GM21367 (cell line): ENCODE data around the gene FAM118A.
"Not testable (repeated sequence)": the region's sequence is repeated elsewhere in the genome, so short reads cannot be mapped to it uniquely, and the experiment has no call there.

Experiments
- ATAC-seq: cut with Tn5 transposase; IDR thresholded peaks from one replicate; pipeline ENCODE4 v1.9.1; 2021; ENCODE audit not compliant: unreplicated experiment

Gene FAM118A

DNA sequence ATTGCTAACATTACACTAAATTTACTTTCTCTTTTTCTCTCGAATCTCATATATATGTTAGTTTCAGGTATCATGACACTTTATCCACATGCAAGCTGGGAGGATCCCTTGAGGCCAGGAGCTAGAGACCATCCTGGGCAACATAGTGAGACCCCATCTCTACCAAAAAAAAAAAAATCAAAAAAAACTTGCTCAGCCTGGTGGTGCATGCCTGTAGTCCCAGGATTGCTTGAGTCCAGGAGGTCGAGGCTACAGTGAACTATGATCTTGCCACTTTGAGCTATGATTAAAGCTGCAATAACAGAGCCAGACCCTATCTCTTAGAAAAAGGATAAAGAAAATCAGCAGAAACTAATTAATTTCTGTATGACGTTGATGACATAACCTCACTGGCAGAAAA lies 28.7 kb upstream of the FAM118A start:
- ATAC-seq: no peak

DNA sequence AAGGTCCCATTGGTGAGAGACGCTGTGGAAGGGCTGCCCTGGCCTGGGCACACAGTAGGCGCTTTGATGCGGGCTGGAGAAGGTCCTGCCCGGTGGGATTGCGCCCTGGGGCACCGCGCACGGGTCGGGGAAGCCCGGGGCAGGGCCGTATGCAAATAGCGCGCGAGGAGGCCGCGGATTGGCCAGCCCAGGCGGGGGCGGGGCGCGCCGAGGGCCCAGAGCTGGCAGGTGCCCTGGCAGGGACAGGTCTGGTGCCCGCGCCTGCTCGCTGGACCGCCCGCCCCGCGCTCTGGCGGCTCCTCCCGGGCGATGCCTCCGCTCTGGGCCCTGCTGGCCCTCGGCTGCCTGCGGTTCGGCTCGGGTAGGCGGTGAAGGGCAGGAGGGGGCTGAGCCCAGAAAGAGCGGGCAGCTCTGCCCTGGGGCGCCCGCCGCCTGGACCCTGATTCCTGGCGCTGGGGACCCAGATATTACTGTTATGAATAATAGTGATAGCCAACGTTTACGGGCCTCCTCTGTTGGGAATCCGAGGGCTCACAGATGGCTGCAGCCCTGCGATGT lies 24.9 kb upstream of the FAM118A start, which contains the start of gene UPK3A:
UPK3A (plus strand) TSS at position 245 of the 558 bp plus-strand sequence; CDS start at position 310, 65 bp downstream.
- no peak for ATAC-seq

DNA sequence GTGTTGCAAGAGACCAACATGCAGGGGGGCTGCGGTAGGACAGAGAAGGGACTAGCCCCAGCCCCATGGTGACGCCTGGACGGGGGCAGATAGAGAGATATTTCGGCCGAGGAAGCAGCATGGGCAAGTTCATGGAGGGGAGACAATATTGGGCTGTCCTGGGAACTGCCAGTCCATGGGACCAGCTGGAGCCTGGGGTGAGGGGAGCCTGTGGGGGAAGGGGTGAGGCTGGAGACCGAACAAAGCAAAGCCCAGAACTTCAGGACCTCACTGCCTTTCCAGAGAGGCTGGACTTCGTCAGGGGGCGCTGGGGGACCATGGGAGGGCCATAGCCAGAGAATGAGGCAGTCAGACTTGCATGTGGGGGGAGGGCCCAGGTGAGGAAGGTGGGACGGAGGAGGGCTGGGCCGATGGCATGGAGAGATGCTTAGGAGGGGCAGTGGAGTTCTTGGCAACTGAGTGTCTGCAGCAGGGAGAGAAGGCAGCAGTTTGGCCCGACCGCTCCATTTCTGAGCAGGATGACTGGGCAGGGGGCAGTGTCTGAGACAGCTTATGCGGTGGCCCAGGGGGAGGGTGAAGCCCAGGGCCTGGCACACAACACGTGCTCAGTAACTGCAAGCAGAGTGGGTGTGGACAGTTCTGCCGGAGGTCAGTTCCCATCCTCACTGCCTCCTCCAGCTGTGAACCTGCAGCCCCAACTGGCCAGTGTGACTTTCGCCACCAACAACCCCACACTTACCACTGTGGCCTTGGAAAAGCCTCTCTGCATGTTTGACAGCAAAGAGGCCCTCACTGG lies 24.3 kb upstream of the FAM118A start:
- ATAC-seq: no peak

- no peak for ATAC-seq
These were observed 22.7 kb upstream of the FAM118A start for GRCh38 chr22:45286854-45287551.

GRCh38 chr22:45290410-45290936 lies 19.3 kb upstream of the FAM118A start:
- no peak for ATAC-seq

- ATAC-seq: no peak
These were observed 18.4 kb upstream of the FAM118A start for GRCh38 chr22:45291061-45291930.

GRCh38 chr22:45291931-45292290 lies 17.8 kb upstream of the FAM118A start:
- ATAC-seq: no peak

- no peak for ATAC-seq
These were observed 16.8 kb upstream of the FAM118A start for GRCh38 chr22:45292731-45293442.

- ATAC-seq: no peak
These were observed 15.7 kb upstream of the FAM118A start for GRCh38 chr22:45294030-45294429.

DNA sequence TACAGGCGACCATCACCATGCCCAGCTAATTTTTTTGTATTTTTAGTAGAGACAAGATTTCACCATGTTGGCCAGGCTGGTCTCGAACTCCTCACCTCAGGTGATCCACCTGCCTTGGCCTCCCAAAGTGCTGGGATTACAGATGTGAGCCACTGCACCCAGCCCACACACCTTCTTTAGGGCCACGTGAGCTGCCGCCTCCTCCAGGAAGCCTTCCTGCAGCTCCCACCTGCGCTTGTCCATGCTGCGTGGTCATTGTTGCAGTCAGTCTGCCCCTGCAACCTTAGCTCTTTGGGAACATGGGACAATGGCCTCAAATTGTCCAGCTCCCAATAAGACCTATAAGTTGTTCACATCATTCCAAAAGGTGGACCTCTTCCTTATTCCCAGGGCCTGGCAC lies 14.7 kb upstream of the FAM118A start:
- ATAC-seq: not testable (repeated sequence)

- no peak for ATAC-seq
These were observed 14.2 kb upstream of the FAM118A start for GRCh38 chr22:45295492-45295891.

- no peak for ATAC-seq
These were observed 13.0 kb upstream of the FAM118A start for GRCh38 chr22:45296628-45297297.

- ATAC-seq: no peak
These were observed 10.7 kb upstream of the FAM118A start for GRCh38 chr22:45298934-45299505.

GRCh38 chr22:45302751-45303150 lies 7.0 kb upstream of the FAM118A start:
- no peak for ATAC-seq

DNA sequence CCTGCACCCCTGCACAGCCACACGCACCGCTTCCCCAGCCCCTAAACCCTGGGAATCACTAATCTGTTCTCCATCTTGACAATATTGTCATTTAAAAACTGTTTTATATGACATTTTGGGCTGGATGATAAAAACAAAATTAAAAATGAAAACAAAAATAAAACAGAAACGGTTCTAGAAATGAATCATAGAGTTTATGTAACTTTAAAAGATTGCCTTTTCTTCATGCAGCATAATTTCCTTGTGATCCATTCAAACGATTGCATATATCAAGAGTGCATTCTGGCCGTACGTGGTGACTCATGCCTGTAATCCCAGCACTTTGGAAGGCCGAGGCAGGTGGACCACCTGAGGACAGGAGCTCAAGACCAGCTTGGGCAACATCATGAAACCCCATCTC lies 6.6 kb upstream of the FAM118A start:
- no peak for ATAC-seq

GRCh38 chr22:45304971-45305370 lies 4.8 kb upstream of the FAM118A start:
- ATAC-seq: no peak

- no peak for ATAC-seq
These were observed 4.2 kb upstream of the FAM118A start for GRCh38 chr22:45305456-45306075.

- ATAC-seq: no peak
These were observed 3.6 kb upstream of the FAM118A start for GRCh38 chr22:45306139-45306538.

- ATAC-seq: no peak
These were observed 1.3 kb upstream of the FAM118A start for GRCh38 chr22:45308391-45308956.
